GM19467 (cell line): ENCODE measurements around the gene HTR2A.

Experiments
- ATAC-seq: cut with Tn5 transposase; IDR thresholded peaks from one replicate; pipeline ENCODE4 v1.9.1; 2021; ENCODE audit warnings: mild to moderate bottlenecking, moderate library complexity; ENCODE audit not compliant: unreplicated experiment

HTR2A gene

GRCh38 chr13:46896341-46897137, at the start of gene HTR2A:
Gene HTR2A (minus strand): TSS chr13:46897053. CDS start chr13:46895906, 1,147 bp downstream.
- ATAC-seq = no peak

DNA sequence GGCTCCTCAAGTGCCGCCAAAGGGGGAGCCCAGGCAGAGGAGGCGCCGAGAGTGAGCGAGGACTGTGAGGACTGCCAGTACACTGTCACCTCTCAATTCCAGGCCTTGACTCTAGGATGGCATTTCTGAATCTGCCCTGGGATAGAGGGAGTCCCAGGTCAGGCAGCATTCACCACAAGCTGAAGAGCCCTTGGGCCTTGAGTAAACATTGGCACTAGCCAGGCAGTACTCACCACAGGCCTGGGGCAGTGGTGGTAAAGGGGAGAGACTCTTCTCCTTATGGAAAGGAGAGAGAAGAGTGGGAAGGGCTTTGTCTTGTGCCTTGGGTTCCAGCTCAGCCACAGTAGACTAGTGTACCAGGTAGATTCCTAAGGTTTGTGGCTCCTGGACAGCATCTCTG, 39.7 kb upstream of the HTR2A start:
- ATAC-seq = no peak

DNA sequence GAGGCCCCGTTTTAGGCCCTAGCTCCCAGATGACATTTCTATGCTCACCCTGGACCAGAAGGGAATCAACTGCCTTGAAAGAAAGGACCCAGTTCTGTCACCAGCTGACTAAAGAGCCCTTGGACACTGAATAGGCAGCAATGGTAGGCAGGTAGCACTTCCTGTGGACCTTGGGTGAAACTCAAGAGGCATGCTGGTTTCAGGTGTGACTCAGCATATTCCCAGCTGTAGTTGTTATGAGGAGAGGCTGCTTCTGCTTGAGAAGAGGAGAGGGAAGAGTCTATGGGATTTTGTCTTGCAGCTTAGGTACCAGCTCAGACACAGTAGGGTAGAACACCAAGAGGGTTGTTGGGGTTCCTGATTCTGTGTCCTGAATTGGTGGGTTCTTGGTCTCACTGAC, 37.9 kb upstream of the HTR2A start:
- ATAC-seq = no peak

- no peak for ATAC-seq
These were observed 30.2 kb upstream of the HTR2A start for GRCh38 chr13:46926916-46927590.

DNA sequence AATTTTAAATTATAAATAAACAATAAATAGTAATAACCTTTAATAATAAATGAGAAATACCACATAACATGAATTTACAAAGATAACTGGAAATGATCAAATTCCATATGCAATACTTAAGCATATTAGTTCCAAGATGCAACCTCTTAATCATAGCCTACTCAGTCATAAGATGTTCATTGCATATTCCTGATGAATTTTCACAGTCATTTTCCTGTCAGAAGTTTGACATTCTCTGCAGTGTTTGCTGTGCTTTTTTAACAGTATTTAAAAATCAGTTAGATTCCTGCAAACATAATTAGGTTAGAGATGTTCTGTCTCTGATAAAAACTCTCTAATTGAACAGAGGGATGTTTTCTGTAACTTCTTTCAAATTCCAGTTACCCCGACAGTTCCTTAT, 28.6 kb upstream of the HTR2A start:
- no peak for ATAC-seq

DNA sequence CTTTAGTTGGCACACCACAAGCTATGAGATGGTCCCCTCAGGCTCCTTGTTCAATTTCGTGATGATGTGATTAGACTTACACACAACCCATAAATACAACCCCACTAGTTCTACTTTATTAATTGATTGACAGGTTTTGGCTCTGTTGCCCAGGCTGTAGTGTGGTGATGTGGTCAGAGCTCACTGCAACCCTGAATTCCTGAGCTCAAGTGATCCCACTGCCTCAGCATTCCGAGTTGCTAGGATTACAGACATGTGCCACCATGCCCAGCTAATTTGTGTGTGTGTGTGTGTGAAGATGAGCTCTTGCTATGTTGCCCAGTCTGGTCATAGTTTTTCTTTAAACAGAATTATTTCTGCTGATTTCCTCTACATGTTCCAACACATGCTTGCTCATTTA, 17.5 kb upstream of the HTR2A start:
- no peak for ATAC-seq

GRCh38 chr13:46913757-46914156, 16.9 kb upstream of the HTR2A start:
- no peak for ATAC-seq

- no peak for ATAC-seq
These were observed 12.2 kb upstream of the HTR2A start for GRCh38 chr13:46909042-46909441.

- no peak for ATAC-seq
These were observed 11.6 kb upstream of the HTR2A start for GRCh38 chr13:46908501-46908900.

DNA sequence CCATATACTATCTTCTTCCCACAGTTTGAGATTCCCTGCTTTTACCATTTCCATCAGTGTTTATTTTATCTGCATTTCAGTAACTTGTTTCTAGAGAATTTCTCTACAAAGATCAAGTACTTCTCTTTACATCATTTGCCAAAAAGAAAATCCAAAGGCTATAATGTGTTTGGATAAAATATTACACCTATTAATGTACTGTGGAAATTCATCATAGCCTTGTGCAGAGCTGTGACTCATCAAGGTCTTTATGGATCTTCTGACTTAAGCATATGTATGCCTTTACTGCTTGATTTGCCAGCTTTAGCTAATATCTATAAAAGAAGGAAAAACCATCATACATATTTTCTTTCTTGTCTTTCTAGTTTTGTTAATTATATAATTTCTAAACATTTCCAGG, 9.6 kb upstream of the HTR2A start:
- no peak for ATAC-seq

DNA sequence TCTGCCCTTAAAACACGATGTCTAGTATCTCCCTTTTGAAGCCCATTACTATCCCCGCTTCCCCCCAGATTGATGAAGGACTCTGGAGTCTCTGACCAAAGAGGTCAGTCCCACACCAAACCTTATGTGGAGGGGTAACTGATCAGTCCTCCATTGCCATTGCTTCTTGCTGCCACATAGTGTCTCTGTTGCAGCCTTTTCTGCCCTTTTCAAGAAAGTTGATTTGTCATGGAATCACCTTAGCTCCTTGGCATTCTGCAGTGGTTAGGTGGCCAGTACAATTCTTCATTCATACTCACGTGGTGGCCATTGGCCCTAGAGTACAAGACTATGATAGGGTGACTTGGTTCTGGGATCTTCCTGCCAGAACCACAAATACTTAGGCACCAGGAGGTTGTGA, 8.4 kb upstream of the HTR2A start:
- ATAC-seq = no peak

GRCh38 chr13:46903748-46904147, 6.9 kb upstream of the HTR2A start:
- no peak for ATAC-seq

- ATAC-seq = no peak
These were observed 4.9 kb upstream of the HTR2A start for GRCh38 chr13:46901721-46902120.

- ATAC-seq = no peak
These were observed 2.9 kb upstream of the HTR2A start for GRCh38 chr13:46899801-46900200.

- ATAC-seq = no peak
These were observed 1.5 kb downstream of the HTR2A start for GRCh38 chr13:46895381-46895780.

GRCh38 chr13:46894568-46894967, 2.3 kb downstream of the HTR2A start:
- ATAC-seq = peak; percentile 14

DNA sequence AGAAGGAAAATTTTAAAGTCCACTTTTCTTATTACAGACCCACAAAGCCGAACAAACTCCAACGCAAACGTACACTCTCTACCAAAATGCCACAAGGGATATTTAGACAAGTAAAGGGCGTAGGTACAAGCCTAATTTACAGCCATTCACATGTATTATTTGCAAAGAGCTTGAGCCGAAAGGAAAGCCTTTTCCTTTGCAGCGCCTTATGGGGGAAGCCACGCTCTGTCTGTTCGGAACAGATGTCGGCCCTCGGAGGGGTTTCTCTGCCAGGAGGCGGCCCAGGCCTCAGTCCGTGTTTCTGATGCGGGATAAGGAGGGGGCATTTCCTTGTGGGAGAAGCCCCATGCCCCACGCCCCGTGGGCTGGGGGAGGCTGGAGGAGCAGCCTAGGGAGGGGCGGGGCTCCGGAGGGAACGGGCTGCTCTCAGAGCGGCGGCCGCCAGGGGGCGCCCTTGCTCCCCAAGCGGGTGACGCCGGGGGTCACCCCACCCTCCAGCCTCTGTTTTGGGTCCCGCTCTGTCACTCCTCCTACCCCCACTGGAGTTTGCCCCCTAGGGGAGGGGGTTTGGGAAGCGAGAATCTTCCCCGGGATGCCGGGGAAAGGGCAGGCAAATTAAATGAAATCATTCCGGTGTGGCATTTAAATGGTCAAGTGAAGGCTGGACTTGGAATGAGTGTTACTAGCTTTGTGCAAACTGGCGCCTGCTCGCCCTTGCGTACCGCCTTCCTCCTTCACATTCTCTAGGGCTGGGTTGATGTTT, 2.9 kb downstream of the HTR2A start:
- peak; percentile 85 for ATAC-seq

DNA sequence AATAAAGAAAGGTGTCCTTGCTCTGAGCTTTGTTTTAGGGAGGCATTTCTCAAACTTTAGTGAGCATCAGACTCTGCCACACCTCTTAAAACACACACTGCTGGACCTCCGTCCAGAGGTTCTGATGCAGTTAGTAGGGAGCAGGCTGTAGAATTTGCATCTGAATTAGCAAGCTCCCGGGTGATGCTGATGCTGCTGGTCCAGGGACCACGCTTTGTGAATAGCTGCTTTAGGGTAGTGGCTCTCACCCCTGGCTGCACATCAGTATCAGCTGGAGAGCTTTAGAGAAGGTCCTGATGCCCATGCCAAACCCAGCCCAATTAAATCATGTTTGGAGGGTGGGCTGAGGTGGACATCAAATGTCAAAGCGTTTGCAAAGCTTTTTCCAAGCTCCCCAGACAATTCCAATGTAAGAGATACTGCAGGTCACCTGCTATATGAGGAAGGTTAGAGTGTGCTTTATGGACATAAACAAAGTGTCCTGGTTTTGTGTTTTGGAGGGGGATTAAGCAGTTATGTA, 3.6 kb downstream of the HTR2A start:
- no peak for ATAC-seq

- ATAC-seq = no peak
These were observed 11.8 kb downstream of the HTR2A start for GRCh38 chr13:46885018-46885417.

GRCh38 chr13:46884531-46884930, 12.3 kb downstream of the HTR2A start:
- ATAC-seq = no peak

GRCh38 chr13:46881621-46882020, 15.2 kb downstream of the HTR2A start:
- no peak for ATAC-seq

- no peak for ATAC-seq
These were observed 22.8 kb downstream of the HTR2A start for GRCh38 chr13:46874006-46874405.
